Measurements from ENCODE around the gene FADS3. TPM values are rescaled to one million over a fixed set of nuclear protein-coding genes. Genes with fewer than 3 reads are reported as not detected.

The FADS3 gene
- total RNA-seq, 1 experiment from 2014 or later = 161 TPM

- no peaks in the 10 kb centered on the region for H3K9me3 ChIP-seq (replicated peaks)
- DNase-seq (ENCODE audit: low read depth in 1 of 2, low spot score in 2 of 2) = no peak
- no peak overlapping the region for H3K4me3 ChIP-seq
- no peak overlapping the region for H3K27ac ChIP-seq
- peaks cover 21% of the 10 kb centered on the region for H3K4me1 ChIP-seq (replicated peaks)
- H3K27me3 ChIP-seq (replicated peaks) = peaks cover 41% of the 10 kb centered on the region
- 0 out of 2 replicates have a peak, but pooled peaks cover 4% of the 10 kb centered on the region for H3K36me3 ChIP-seq
Observed at GRCh38 chr11:61830237-61831105, 60.9 kb downstream of the FADS3 start.

- H3K4me1 ChIP-seq (replicated peaks) = peaks cover 21% of the 10 kb centered on the region
- no peaks in the 10 kb centered on the region for H3K9me3 ChIP-seq (replicated peaks)
- 0 out of 2 replicates have a peak, but pooled peaks cover 4% of the 10 kb centered on the region for H3K36me3 ChIP-seq
- H3K27ac ChIP-seq = no peak overlapping the region
- no peak overlapping the region for H3K4me3 ChIP-seq
- no peak for DNase-seq (ENCODE audit: low read depth in 1 of 2, low spot score in 2 of 2)
- peaks cover 41% of the 10 kb centered on the region for H3K27me3 ChIP-seq (replicated peaks)
Observed at GRCh38 chr11:61829806-61830205, 61.5 kb downstream of the FADS3 start.

DNA sequence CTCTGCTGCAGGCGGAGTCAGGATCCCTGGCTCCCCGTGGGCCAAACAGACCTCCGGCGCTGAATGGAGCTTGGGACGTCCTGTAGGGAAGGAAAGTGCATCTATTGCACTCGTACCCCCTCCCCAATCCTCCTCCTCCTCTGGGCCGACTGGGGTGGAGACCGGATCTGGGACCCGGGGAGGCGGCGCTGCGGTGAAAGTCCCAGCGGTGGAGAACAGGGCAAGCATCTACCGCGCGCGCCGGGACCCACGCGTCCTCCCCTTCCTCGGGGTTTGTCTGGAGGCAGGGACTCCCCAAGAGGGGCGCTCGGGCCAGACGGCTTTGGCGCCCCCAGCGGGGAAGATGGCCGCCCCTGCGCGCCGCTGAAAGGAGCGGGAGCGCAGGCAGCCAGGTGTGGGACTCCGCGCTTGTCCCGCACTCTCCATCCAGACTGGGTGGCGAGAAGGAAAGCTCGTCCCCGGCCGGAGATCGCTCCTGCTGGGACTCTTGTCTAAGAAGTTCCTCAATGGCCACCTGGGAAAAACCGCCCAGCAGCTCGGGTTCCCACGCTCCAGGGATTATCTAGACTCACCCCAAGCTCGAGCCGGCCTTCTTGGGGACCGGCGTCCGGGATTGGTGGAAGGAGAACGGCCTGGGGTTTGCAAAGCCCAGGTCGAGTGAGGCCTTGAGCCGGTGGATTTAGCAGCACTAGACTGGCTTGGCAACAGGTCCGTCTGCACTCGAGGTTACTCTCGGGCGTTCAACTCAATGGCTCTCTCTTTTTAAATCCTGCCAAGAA is 62.5 kb downstream of the FADS3 start:
- H3K27me3 ChIP-seq (replicated peaks) = peaks cover 41% of the 10 kb centered on the region
- H3K27ac ChIP-seq = no peak overlapping the region
- peak in 1 of 2 experiments; percentile 23 for DNase-seq (ENCODE audit: low read depth in 1 of 2, low spot score in 2 of 2)
- no peaks in the 10 kb centered on the region for H3K9me3 ChIP-seq (replicated peaks)
- H3K36me3 ChIP-seq = 0 out of 2 replicates have a peak, but pooled peaks cover 4% of the 10 kb centered on the region
- peak overlapping the region; percentile 32 for H3K4me3 ChIP-seq
- peaks cover 21% of the 10 kb centered on the region for H3K4me1 ChIP-seq (replicated peaks)

- H3K9me3 ChIP-seq (replicated peaks) = no peaks in the 10 kb centered on the region
- peaks cover 41% of the 10 kb centered on the region for H3K27me3 ChIP-seq (replicated peaks)
- peak overlapping the region; percentile 32 for H3K4me3 ChIP-seq
- 0 out of 2 replicates have a peak, but pooled peaks cover 4% of the 10 kb centered on the region for H3K36me3 ChIP-seq
- no peak overlapping the region for H3K27ac ChIP-seq
- H3K4me1 ChIP-seq (replicated peaks) = peaks cover 21% of the 10 kb centered on the region
- peak in 1 of 2 experiments; percentile 22 for DNase-seq (ENCODE audit: low read depth in 1 of 2, low spot score in 2 of 2)
Observed at GRCh38 chr11:61828379-61828628, 63.0 kb downstream of the FADS3 start.

- DNase-seq (ENCODE audit: low read depth in 1 of 2, low spot score in 2 of 2) = peak; percentile 53 to 77
- H3K4me1 ChIP-seq (replicated peaks) = peaks cover 21% of the 10 kb centered on the region
- H3K9me3 ChIP-seq (replicated peaks) = no peaks in the 10 kb centered on the region
- no peak within 1 kb of the TSS for H3K27ac ChIP-seq
- H3K4me3 ChIP-seq = peak within 1 kb of the TSS; percentile 32
- H3K36me3 ChIP-seq = 0 out of 2 replicates have a peak, but pooled peaks cover 4% of the 10 kb centered on the region
- peaks cover 41% of the 10 kb centered on the region for H3K27me3 ChIP-seq (replicated peaks)
Observed at GRCh38 chr11:61827571-61828378, 63.6 kb downstream of the FADS3 start, which contains the start of gene FADS2. Gene FADS2, plus strand, starts transcription at chr11:61828300. Its CDS starts 91 bp downstream, at chr11:61828391.

DNA sequence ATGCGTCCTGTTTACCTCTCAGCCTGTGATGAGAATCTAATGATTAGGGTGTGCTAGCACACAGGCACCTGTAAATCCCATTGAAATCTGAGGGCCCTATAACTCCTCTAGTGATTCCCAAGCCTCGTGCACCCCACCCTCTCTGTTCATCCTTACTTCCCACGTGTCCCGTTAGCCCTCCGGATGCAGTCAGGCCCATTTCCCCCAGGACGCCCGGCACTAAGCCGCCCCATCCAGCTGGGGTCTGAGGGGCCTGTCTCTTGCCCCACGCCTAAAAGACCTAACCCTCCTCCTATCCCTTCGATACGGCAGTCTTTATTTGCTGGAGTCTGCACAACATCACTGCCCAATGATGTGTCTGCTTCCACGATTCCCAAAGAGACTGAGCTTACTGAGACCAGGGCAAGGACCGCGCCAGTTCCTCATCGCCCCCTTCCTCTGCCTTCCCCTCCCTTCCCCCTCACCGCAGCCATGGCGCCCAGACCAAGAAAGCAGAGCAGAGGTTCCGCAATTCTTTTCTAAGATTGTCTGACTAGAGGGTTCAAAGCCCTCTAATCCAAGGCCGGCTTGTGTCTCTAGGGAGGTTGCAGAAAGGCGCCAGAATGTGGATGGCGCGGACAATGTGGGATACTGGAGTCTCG is 64.3 kb downstream of the FADS3 start:
- DNase-seq (ENCODE audit: low read depth in 1 of 2, low spot score in 2 of 2) = peak in 1 of 2 experiments; percentile 13
- no peak overlapping the region for H3K27ac ChIP-seq

More for the DNA sequence above, 64.3 kb downstream of the FADS3 start:
- Histone ChIP-seq H3K4me3 (peak overlapping the region; percentile 32), H3K9me3 (replicated peaks) (no peaks in the 10 kb centered on the region), H3K4me1 (replicated peaks) (peaks cover 21% of the 10 kb centered on the region), H3K27me3 (replicated peaks) (peaks cover 41% of the 10 kb centered on the region), H3K36me3 (0 out of 2 replicates have a peak, but pooled peaks cover 4% of the 10 kb centered on the region)

Other genes with a start within 250 kb of the FADS3 start
- gene DAGLA, start 211.2 kb downstream of the FADS3 start, total RNA-seq (2014; rRNA removed; shearing (Covaris generic)) = 2.6 TPM in 2 replicates
- 1.4 and 3.1 TPM in 2 replicates for gene MYRF, start 138.9 kb downstream of the FADS3 start, total RNA-seq (2014; rRNA removed; shearing (Covaris generic))
- 70.2 and 74.5 TPM in 2 replicates for gene TMEM258, start 98.9 kb downstream of the FADS3 start, total RNA-seq (2014; rRNA removed; shearing (Covaris generic))
- 181 and 185 TPM in 2 replicates for gene FEN1, start 98.6 kb downstream of the FADS3 start, total RNA-seq (2014; rRNA removed; shearing (Covaris generic))
- gene FADS1, start 74.5 kb downstream of the FADS3 start, total RNA-seq (2014; rRNA removed; shearing (Covaris generic)) = 46.7 and 61.5 TPM in 2 replicates
- 2.8 and 8.5 TPM in 2 replicates for gene FADS2, start 63.2 kb downstream of the FADS3 start, total RNA-seq (2014; rRNA removed; shearing (Covaris generic))
- gene RAB3IL1, start 26.0 kb upstream of the FADS3 start, total RNA-seq (2014; rRNA removed; shearing (Covaris generic)) = 1.8 and 3.0 TPM in 2 replicates
- 0.74 TPM in 1 of 2 replicates, not detected in the other for gene BEST1, start 58.8 kb upstream of the FADS3 start, total RNA-seq (2014; rRNA removed; shearing (Covaris generic))
- 603 and 707 TPM in 2 replicates for gene FTH1, start 76.1 kb upstream of the FADS3 start, total RNA-seq (2014; rRNA removed; shearing (Covaris generic))
- 52.9 and 102 TPM in 2 replicates for gene INCENP, start 232.5 kb upstream of the FADS3 start, total RNA-seq (2014; rRNA removed; shearing (Covaris generic))